B cell (primary cell): ENCODE data around the gene GRXCR2. TPM values are rescaled to one million over a fixed set of nuclear protein-coding genes. Genes with fewer than 3 reads are reported as not detected.

Experiments used
- ATAC-seq: fragments of 200-7000 bp; cut with Tn5 transposase; one replicate; pipeline ENCODE4 v1.10.0; 2021; ENCODE audit warnings: low read depth, mild to moderate bottlenecking, moderate number of reproducible peaks, moderate library complexity
- CTCF ChIA-PET: fragments of 350-600 bp; sonication (Branson Sonifier 250); formaldehyde crosslinking; loops from one replicate; lab custom pipeline; 2021; ENCODE audit warnings: antibody characterized with exemption, inconsistent platforms; lab: Charles Lee
- POLR2A ChIA-PET: fragments of 350-600 bp; sonication (Branson Sonifier 250); formaldehyde crosslinking; loops from one replicate; lab custom pipeline; 2021; ENCODE audit warnings: antibody characterized with exemption; lab: Charles Lee
- DNase-seq: peaks from one replicate; pipeline ENCODE4 v3.0.0; 2013
- H2AFZ ChIP-seq: 2 replicates; pipeline ENCODE4 v1.6.1; 2012; ENCODE audit warnings: mild to moderate bottlenecking, low read depth, low read length; ENCODE audit not compliant: insufficient read depth, poor library complexity, severe bottlenecking
- H3K27ac ChIP-seq, 2 donors: 1 replicate in 1 of 2; 2 replicates in 1 of 2; pipeline ENCODE4 v1.5.1; 2012 to 2013; ENCODE audit warnings: low read length in 2 of 2, mild to moderate bottlenecking in 2 of 2, moderate library complexity in 1 of 2
- H3K27me3 ChIP-seq, 4 experiments: fragments of 200-600 bp in 1 of 4; sonication (generic) in 1 of 4; replicated peaks in 1 of 4; 1 replicate in 2 of 4; 2 replicates in 2 of 4; pipeline versions ENCODE4 v1.6.1 to v1.7.0; 2013 to 2016; ENCODE audit warnings: low read length in 3 of 4, mild to moderate bottlenecking in 2 of 4, mixed read lengths in 1 of 4, moderate library complexity in 1 of 4; ENCODE audit not compliant: insufficient read depth in 4 of 4, control insufficient read depth in 3 of 4; ENCODE audit errors: control extremely low read depth in 1 of 4
- H3K36me3 ChIP-seq, 2 experiments: replicated peaks in 1 of 2; 1 replicate in 1 of 2; 2 replicates in 1 of 2; pipeline versions ENCODE4 v1.6.1 to v1.7.1; 2013; ENCODE audit warnings: low read length in 1 of 2; ENCODE audit not compliant: insufficient read depth in 2 of 2, control insufficient read depth in 1 of 2; ENCODE audit errors: control extremely low read depth in 1 of 2, extremely low read depth in 1 of 2
- H3K4me1 ChIP-seq, 2 donors: fragments of 200-600 bp in 1 of 2; sonication (generic) in 1 of 2; 1 replicate in 1 of 2; 2 replicates in 1 of 2; pipeline versions ENCODE4 v1.5.1 to v1.6.1; 2013 to 2017; ENCODE audit warnings: low read length in 2 of 2; ENCODE audit not compliant: control insufficient read depth in 2 of 2, insufficient read depth in 2 of 2
- H3K4me2 ChIP-seq: replicated peaks from 2 replicates; pipeline ENCODE3; 2012; ENCODE audit warnings: mild to moderate bottlenecking, low read depth, low read length; ENCODE audit not compliant: poor library complexity, severe bottlenecking
- H3K4me3 ChIP-seq, 5 experiments: fragments of 200-600 bp in 1 of 5; sonication (generic) in 1 of 5; 1 replicate in 3 of 5; 2 replicates in 2 of 5; pipeline versions ENCODE4 v1.5.1 to v1.7.0; 2011 to 2016; ENCODE audit warnings: low read length in 4 of 5, mild to moderate bottlenecking in 4 of 5, low read depth in 2 of 5, control low read depth in 1 of 5, moderate library complexity in 1 of 5; ENCODE audit not compliant: insufficient read depth in 1 of 5; ENCODE audit errors: control extremely low read depth in 1 of 5, extremely low read depth in 1 of 5
- H3K79me2 ChIP-seq: fragments of 200-600 bp; sonication (generic); one replicate; pipeline ENCODE4 v1.6.0; 2016; ENCODE audit warnings: low read length; ENCODE audit not compliant: control insufficient read depth, insufficient read depth
- H3K9ac ChIP-seq: fragments of 200-600 bp; sonication (generic); 2 replicates; pipeline ENCODE4 v1.6.1; 2017; ENCODE audit warnings: mild to moderate bottlenecking, low read length, moderate library complexity
- H3K9me3 ChIP-seq, 3 donors: one replicate each; pipeline versions ENCODE4 v1.6.1 to v1.7.1; 2013; ENCODE audit warnings: low read length in 2 of 3; ENCODE audit not compliant: control insufficient read depth in 2 of 3, insufficient read depth in 1 of 3; ENCODE audit errors: control extremely low read depth in 1 of 3
- H4K20me1 ChIP-seq: 2 replicates; pipeline ENCODE4 v1.6.0; 2012; ENCODE audit warnings: mild to moderate bottlenecking, low read length; ENCODE audit not compliant: insufficient read depth, control insufficient read depth, poor library complexity, severe bottlenecking
- H3K27ac Mint-ChIP-seq: one replicate; pipeline ENCODE4 v1.8.0; 2021; ENCODE audit warnings: mixed read lengths
- H3K27me3 Mint-ChIP-seq: one replicate; pipeline ENCODE4 v1.8.0; 2021; ENCODE audit warnings: mixed read lengths
- H3K4me1 Mint-ChIP-seq: one replicate; pipeline ENCODE4 v1.8.0; 2021; ENCODE audit warnings: mixed read lengths
- H3K4me3 Mint-ChIP-seq: one replicate; pipeline ENCODE4 v1.8.0; 2021; ENCODE audit warnings: mixed read lengths
- H3K9me3 Mint-ChIP-seq: one replicate; pipeline ENCODE4 v1.8.0; 2022; ENCODE audit warnings: mixed read lengths; ENCODE audit not compliant: insufficient read depth
- CTCF ChIP-seq: fragments of 200-600 bp; IDR thresholded peaks from one replicate; pipeline ENCODE4 v1.8.0; 2022; ENCODE audit warnings: antibody characterized with exemption, mild to moderate bottlenecking
- EZH2 ChIP-seq: IDR thresholded peaks from 2 replicates; pipeline ENCODE4 v1.6.1; 2012; ENCODE audit warnings: borderline replicate concordance, low read depth, mild to moderate bottlenecking, moderate library complexity, low read length; ENCODE audit not compliant: insufficient read depth, poor library complexity, severe bottlenecking
- WGBS: methylation state at CpG from one replicate; pipeline ENCODE4 v1.1.5; 2013; ENCODE audit warnings: missing lambda C conversion rate; ENCODE audit not compliant: insufficient coverage; 5-methylcytosine and 5-hydroxymethylcytosine counted together
- intact Hi-C: fragments of 100-400 bp; cut with micrococcal nuclease; formaldehyde crosslinking; loops from one replicate; pipeline ENCODE4 v1.10.0; 2022
- polyA plus RNA-seq: library from polyadenylated mRNA; depleted of rRNA; stranded (reverse); fragments of >200 nt; gene quantifications from 2 replicates; pipeline ENCODE4 v1.2.3, GENCODE V29; 2012
- total RNA-seq, 2 donors: library from RNA; stranded (reverse); fragments of 120-200 nt in 1 of 2; gene quantifications; 1 replicate in 1 of 2; 2 replicates in 1 of 2; pipeline versions ENCODE4 v1.2.3 to v1.2.4, GENCODE V29; 2013 to 2022

GRXCR2 gene
- total and polyA plus RNA-seq, 2 donors (not counting 1 experiment from before 2014, with no cell fraction given) = not detected

GRCh38 chr5:145859453-145859852 lies 13.4 kb downstream of the GRXCR2 start:
- ChIA-PET POLR2A (no interaction called here), CTCF (no interaction called here)
- intact Hi-C loops = no loop called here
- Histone ChIP-seq H3K27ac (no peak overlapping the region), H3K36me3 (no peaks in the 10 kb centered on the region), H3K27me3 (peaks cover 0 to 10% (median 4%) of the 10 kb centered on the region in 4 experiments), H3K9ac (no peak overlapping the region), H4K20me1 (no peaks in the 10 kb centered on the region), H2AFZ (no peak overlapping the region), H3K4me1 (peaks cover 0 to 3% of the 10 kb centered on the region in 2 donors), H3K9me3 (no peaks in the 10 kb centered on the region), H3K79me2 (no peaks in the 10 kb centered on the region), H3K4me2 (no peak overlapping the region), H3K4me3 (no peak overlapping the region)
- WGBS = 89% methylated on average over 5 of the region's 6 CpGs
- no peaks in the 10 kb centered on the region for H3K9me3 Mint-ChIP-seq
- TF ChIP-seq CTCF (no peak), EZH2 (no peak)
- no peak overlapping the region for H3K4me3 Mint-ChIP-seq
- H3K4me1 Mint-ChIP-seq = peaks cover 4% of the 10 kb centered on the region
- DNase-seq (no peak), ATAC-seq (no peak)
- no peak overlapping the region for H3K27ac Mint-ChIP-seq
- peaks cover 26% of the 10 kb centered on the region for H3K27me3 Mint-ChIP-seq

- Histone ChIP-seq H3K27ac (no peak overlapping the region), H3K4me2 (no peak overlapping the region), H2AFZ (no peak overlapping the region), H3K4me3 (no peak overlapping the region), H3K36me3 (no peaks in the 10 kb centered on the region), H3K9ac (no peak overlapping the region), H3K4me1 (peaks cover 0 to 3% of the 10 kb centered on the region in 2 donors), H3K79me2 (no peaks in the 10 kb centered on the region), H3K9me3 (no peaks in the 10 kb centered on the region), H3K27me3 (peaks cover 0 to 10% (median 4%) of the 10 kb centered on the region in 4 experiments), H4K20me1 (no peaks in the 10 kb centered on the region)
- Mint-ChIP-seq H3K27ac (no peak overlapping the region), H3K27me3 (peaks cover 21% of the 10 kb centered on the region), H3K9me3 (no peaks in the 10 kb centered on the region), H3K4me1 (peaks cover 4% of the 10 kb centered on the region), H3K4me3 (no peak overlapping the region)
- TF ChIP-seq CTCF (no peak), EZH2 (no peak)
- CTCF ChIA-PET = no interaction called here
- POLR2A ChIA-PET = no interaction called here
- WGBS = 95% methylated on average over 3 of the region's 4 CpGs
- DNase-seq (no peak), ATAC-seq (no peak)
- intact Hi-C loops = no loop called here
These were observed 13.9 kb downstream of the GRXCR2 start for GRCh38 chr5:145858959-145859358.
